Trophoblast cell (in vitro differentiated cells and primary cell): ENCODE measurements around the gene CX3CR1.

Experiments
- DNase-seq, 2 donors: peaks; one replicate each; pipeline ENCODE4 v3.0.0-alpha.2; 2016
- H2AFZ ChIP-seq: 2 replicates; pipeline ENCODE4 v1.6.1; 2013; ENCODE audit warnings: low read length, moderate library complexity, mild to moderate bottlenecking; ENCODE audit not compliant: insufficient read depth, poor library complexity
- H2AK5ac ChIP-seq: 2 replicates; pipeline ENCODE4 v1.6.1; 2013; ENCODE audit warnings: mild to moderate bottlenecking, low read length
- H2BK120ac ChIP-seq: 2 replicates; pipeline ENCODE4 v1.6.1; 2013; ENCODE audit warnings: low read length, mild to moderate bottlenecking, moderate library complexity; ENCODE audit not compliant: insufficient read depth, poor library complexity
- H2BK12ac ChIP-seq: 2 replicates; pipeline ENCODE4 v1.6.1; 2013; ENCODE audit warnings: mild to moderate bottlenecking, low read length, moderate library complexity
- H2BK5ac ChIP-seq: 2 replicates; pipeline ENCODE4 v1.6.1; 2013; ENCODE audit warnings: low read length, low read depth, moderate library complexity, mild to moderate bottlenecking; ENCODE audit not compliant: poor library complexity
- H3K14ac ChIP-seq: 2 replicates; pipeline ENCODE4 v1.6.1; 2013; ENCODE audit warnings: mild to moderate bottlenecking, low read length
- H3K18ac ChIP-seq: 2 replicates; pipeline ENCODE4 v1.6.1; 2013; ENCODE audit warnings: mild to moderate bottlenecking, low read length
- H3K23ac ChIP-seq: 2 replicates; pipeline ENCODE4 v1.6.1; 2013; ENCODE audit warnings: low read length
- H3K27ac ChIP-seq: 2 replicates; pipeline ENCODE4 v1.5.1; 2013; ENCODE audit warnings: low read depth, mild to moderate bottlenecking, inconsistent platforms, low read length, moderate library complexity
- H3K27me3 ChIP-seq: 2 replicates; pipeline ENCODE4 v1.6.1; 2013; ENCODE audit warnings: inconsistent platforms, mild to moderate bottlenecking, low read length, moderate library complexity; ENCODE audit not compliant: insufficient read depth
- H3K36me3 ChIP-seq, 2 experiments: 1 replicate in 1 of 2; 2 replicates in 1 of 2; pipeline ENCODE4 v1.6.1; 2013; ENCODE audit warnings: low read length in 2 of 2, mild to moderate bottlenecking in 2 of 2, moderate library complexity in 1 of 2; ENCODE audit not compliant: insufficient read depth in 2 of 2, control insufficient read depth in 1 of 2
- H3K4ac ChIP-seq: 2 replicates; pipeline ENCODE4 v1.6.1; 2013; ENCODE audit warnings: low read depth, mild to moderate bottlenecking, low read length, moderate library complexity
- H3K4me1 ChIP-seq, 2 experiments: 1 replicate in 1 of 2; 2 replicates in 1 of 2; pipeline ENCODE4 v1.6.1; 2013; ENCODE audit warnings: low read length in 2 of 2, mild to moderate bottlenecking in 2 of 2, moderate library complexity in 1 of 2; ENCODE audit not compliant: insufficient read depth in 2 of 2, control insufficient read depth in 1 of 2
- H3K4me2 ChIP-seq: 2 replicates; pipeline ENCODE4 v1.6.1; 2013; ENCODE audit warnings: inconsistent platforms, mild to moderate bottlenecking, low read length, moderate library complexity
- H3K4me3 ChIP-seq: 2 replicates; pipeline ENCODE4 v1.5.1; 2013; ENCODE audit warnings: mild to moderate bottlenecking, low read depth, low read length, inconsistent platforms
- H3K79me1 ChIP-seq: one replicate; pipeline ENCODE4 v1.6.1; 2013; ENCODE audit warnings: low read length
- H3K79me2 ChIP-seq: 2 replicates; pipeline ENCODE4 v1.6.1; 2013; ENCODE audit warnings: low read length, mild to moderate bottlenecking; ENCODE audit not compliant: control insufficient read depth, insufficient read depth, poor library complexity
- H3K9ac ChIP-seq: 2 replicates; pipeline ENCODE4 v1.6.1; 2013; ENCODE audit warnings: mild to moderate bottlenecking, low read length
- H3K9me3 ChIP-seq: 2 replicates; pipeline ENCODE4 v1.6.1; 2013; ENCODE audit warnings: low read depth, mild to moderate bottlenecking, control low read depth, inconsistent platforms, low read length; ENCODE audit not compliant: insufficient read depth
- H4K12ac ChIP-seq: 2 replicates; pipeline ENCODE4 v1.6.1; 2013; ENCODE audit warnings: low read depth, mild to moderate bottlenecking, low read length, moderate library complexity
- H4K8ac ChIP-seq: 2 replicates; pipeline ENCODE4 v1.6.1; 2013; ENCODE audit warnings: low read depth, mild to moderate bottlenecking, low read length, moderate library complexity
- H4K91ac ChIP-seq: one replicate; pipeline ENCODE4 v1.6.1; 2013; ENCODE audit warnings: low read depth, mild to moderate bottlenecking, low read length, moderate library complexity
- WGBS: extraction: QIAGEN DNeasy Blood & Tissue Kit; methylation state at CpG from one replicate; pipeline ENCODE4 v1.1.7; 2013; ENCODE audit warnings: missing lambda C conversion rate; ENCODE audit not compliant: insufficient read length, insufficient coverage; ENCODE audit errors: extremely low coverage; 5-methylcytosine and 5-hydroxymethylcytosine counted together

The CX3CR1 gene

GRCh38 chr3:39213613-39214012 is 66.2 kb downstream of the CX3CR1 start:
- no peak overlapping the region for H3K23ac ChIP-seq
- no peak overlapping the region for H2BK5ac ChIP-seq
- no peaks in the 10 kb centered on the region for H3K79me1 ChIP-seq
- H2BK120ac ChIP-seq, result peak overlapping the region; percentile 14
- H3K27ac ChIP-seq, result peak overlapping the region; percentile 6
- no peaks in the 10 kb centered on the region for H3K27me3 ChIP-seq
- no peak overlapping the region for H3K14ac ChIP-seq
- no CpG with 5 or more reads among the region's 2 CpGs for WGBS
- H4K8ac ChIP-seq, result no peak overlapping the region
- H3K4me3 ChIP-seq, result no peak overlapping the region
- H2AFZ ChIP-seq, result no peak overlapping the region
- no peak overlapping the region for H3K9ac ChIP-seq
- no peaks in the 10 kb centered on the region for H3K79me2 ChIP-seq
- no peak overlapping the region for H2AK5ac ChIP-seq
- no peaks in the 10 kb centered on the region for H3K36me3 ChIP-seq
- H3K4ac ChIP-seq, result no peak overlapping the region
- H4K91ac ChIP-seq, result no peak overlapping the region
- peaks cover 6 to 11% of the 10 kb centered on the region in 2 experiments for H3K4me1 ChIP-seq
- DNase-seq, result no peak
- H3K9me3 ChIP-seq, result no peaks in the 10 kb centered on the region
- H3K4me2 ChIP-seq, result peak overlapping the region; percentile 11
- no peak overlapping the region for H3K18ac ChIP-seq
- H2BK12ac ChIP-seq, result no peak overlapping the region
- no peak overlapping the region for H4K12ac ChIP-seq
